Thyroid gland (tissue), 4 donors: Measurements from ENCODE around the gene NRG3. TPM values are rescaled to one million over a fixed set of nuclear protein-coding genes. Genes with fewer than 3 reads are reported as not detected.

Experiments used
- DNase-seq, 2 donors: peaks; one replicate each; pipeline ENCODE4 v3.0.0-alpha.2; 2019
- H3K27ac ChIP-seq, 3 donors: fragments of 200-600 bp; sonication (generic); 1 replicate in 2 of 3; 2 replicates in 1 of 3; pipeline ENCODE4 v1.5.1; 2016 to 2019; ENCODE audit warnings: mild to moderate bottlenecking in 1 of 3, moderate library complexity in 1 of 3
- H3K27me3 ChIP-seq: fragments of 200-600 bp; sonication (generic); one replicate; pipeline ENCODE4 v1.5.1; 2019
- H3K36me3 ChIP-seq, 2 donors: fragments of 200-600 bp; sonication (generic); one replicate each; pipeline ENCODE4 v1.5.1; 2016 to 2019
- H3K4me1 ChIP-seq, 2 donors: fragments of 200-600 bp; sonication (generic); one replicate each; pipeline ENCODE4 v1.5.1; 2017 to 2019
- H3K4me3 ChIP-seq, 3 donors: fragments of 200-600 bp; sonication (generic); replicated peaks in 1 of 3; 1 replicate in 2 of 3; 2 replicates in 1 of 3; pipeline ENCODE4 v1.5.1; 2016; ENCODE audit warnings: mild to moderate bottlenecking in 1 of 3
- H3K9me3 ChIP-seq: fragments of 200-600 bp; sonication (generic); one replicate; pipeline ENCODE4 v1.5.1; 2017
- POLR2A ChIP-seq, 2 donors: fragments of 450-650 bp; IDR thresholded peaks; one replicate each; pipeline ENCODE4 v1.6.1; 2017; ENCODE audit warnings: antibody characterized with exemption in 2 of 2, mild to moderate bottlenecking in 2 of 2, moderate library complexity in 1 of 2
- WGBS, 2 donors: methylation state at CpG; one replicate each; pipeline ENCODE4 v1.1.5; 2017; 5-methylcytosine and 5-hydroxymethylcytosine counted together
- intact Hi-C: fragments of 100-400 bp; cut with DNase I; formaldehyde crosslinking; loops from one replicate; pipeline ENCODE4 v1.15.1; 2023
- total RNA-seq, 4 donors: library from RNA; depleted of rRNA; stranded (reverse); fragments of >200 nt; gene quantifications; one replicate each; pipeline ENCODE4 v1.2.3, GENCODE V29; 2016
- TF ChIP-seq, protein P1 (sequence below), 6 experiments: fragments of 200-600 bp in 3 of 6; fragments of 450-650 bp in 3 of 6; sonication (generic) in 3 of 6; IDR thresholded peaks; one replicate each; pipeline ENCODE4 v1.5.1; 2016 to 2019; ENCODE audit warnings: antibody characterized with exemption in 6 of 6, mild to moderate bottlenecking in 2 of 6, inconsistent platforms in 1 of 6, moderate library complexity in 1 of 6

NRG3 gene
- total RNA-seq, 4 donors from 2014 or later = 0.67 to 1.8 (median 1.3) TPM

- Histone ChIP-seq H3K27me3 (no peaks in the 10 kb centered on the region), H3K9me3 (no peaks in the 10 kb centered on the region), H3K4me1 (no peaks in the 10 kb centered on the region), H3K36me3 (no peaks in the 10 kb centered on the region), H3K4me3 (no peak overlapping the region), H3K27ac (no peak overlapping the region)
- DNase-seq = no peak
- TF ChIP-seq, protein P1, sequence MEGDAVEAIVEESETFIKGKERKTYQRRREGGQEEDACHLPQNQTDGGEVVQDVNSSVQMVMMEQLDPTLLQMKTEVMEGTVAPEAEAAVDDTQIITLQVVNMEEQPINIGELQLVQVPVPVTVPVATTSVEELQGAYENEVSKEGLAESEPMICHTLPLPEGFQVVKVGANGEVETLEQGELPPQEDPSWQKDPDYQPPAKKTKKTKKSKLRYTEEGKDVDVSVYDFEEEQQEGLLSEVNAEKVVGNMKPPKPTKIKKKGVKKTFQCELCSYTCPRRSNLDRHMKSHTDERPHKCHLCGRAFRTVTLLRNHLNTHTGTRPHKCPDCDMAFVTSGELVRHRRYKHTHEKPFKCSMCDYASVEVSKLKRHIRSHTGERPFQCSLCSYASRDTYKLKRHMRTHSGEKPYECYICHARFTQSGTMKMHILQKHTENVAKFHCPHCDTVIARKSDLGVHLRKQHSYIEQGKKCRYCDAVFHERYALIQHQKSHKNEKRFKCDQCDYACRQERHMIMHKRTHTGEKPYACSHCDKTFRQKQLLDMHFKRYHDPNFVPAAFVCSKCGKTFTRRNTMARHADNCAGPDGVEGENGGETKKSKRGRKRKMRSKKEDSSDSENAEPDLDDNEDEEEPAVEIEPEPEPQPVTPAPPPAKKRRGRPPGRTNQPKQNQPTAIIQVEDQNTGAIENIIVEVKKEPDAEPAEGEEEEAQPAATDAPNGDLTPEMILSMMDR (IDR thresholded peaks at IDR 0.05) = no peak
- no peak for TF ChIP-seq POLR2A (IDR thresholded peaks at IDR 0.05)
- 78 to 90% methylated on average over 4 of the region's 4 CpGs for WGBS, 2 donors
- intact Hi-C loops = no loop called here
Measured at GRCh38 chr10:82916941-82917340, 1041.9 kb downstream of the NRG3 start.

- no peaks in the 10 kb centered on the region for H3K27me3 ChIP-seq
- no peaks in the 10 kb centered on the region for H3K36me3 ChIP-seq
- intact Hi-C loops = no loop called here
- no peak overlapping the region for H3K4me3 ChIP-seq
- H3K9me3 ChIP-seq = no peaks in the 10 kb centered on the region
- no peaks in the 10 kb centered on the region for H3K4me1 ChIP-seq
- TF ChIP-seq POLR2A (IDR thresholded peaks at IDR 0.05) = no peak
- TF ChIP-seq, protein P1 (IDR thresholded peaks at IDR 0.05) = no peak
- DNase-seq = no peak
- H3K27ac ChIP-seq = no peak overlapping the region
Measured at GRCh38 chr10:82918022-82918421, 1043.0 kb downstream of the NRG3 start.

- no peak overlapping the region for H3K27ac ChIP-seq
- H3K9me3 ChIP-seq = no peaks in the 10 kb centered on the region
- WGBS, 2 donors = 78 to 93% methylated on average over 4 of the region's 4 CpGs
- H3K4me3 ChIP-seq = no peak overlapping the region
- no peak for DNase-seq
- H3K27me3 ChIP-seq = no peaks in the 10 kb centered on the region
- TF ChIP-seq POLR2A (IDR thresholded peaks at IDR 0.05) = no peak
- TF ChIP-seq, protein P1 (IDR thresholded peaks at IDR 0.05) = no peak
- intact Hi-C loops = no loop called here
- H3K4me1 ChIP-seq = no peaks in the 10 kb centered on the region
- no peaks in the 10 kb centered on the region for H3K36me3 ChIP-seq
Measured at GRCh38 chr10:82922046-82922445, 1047.1 kb downstream of the NRG3 start.

DNA sequence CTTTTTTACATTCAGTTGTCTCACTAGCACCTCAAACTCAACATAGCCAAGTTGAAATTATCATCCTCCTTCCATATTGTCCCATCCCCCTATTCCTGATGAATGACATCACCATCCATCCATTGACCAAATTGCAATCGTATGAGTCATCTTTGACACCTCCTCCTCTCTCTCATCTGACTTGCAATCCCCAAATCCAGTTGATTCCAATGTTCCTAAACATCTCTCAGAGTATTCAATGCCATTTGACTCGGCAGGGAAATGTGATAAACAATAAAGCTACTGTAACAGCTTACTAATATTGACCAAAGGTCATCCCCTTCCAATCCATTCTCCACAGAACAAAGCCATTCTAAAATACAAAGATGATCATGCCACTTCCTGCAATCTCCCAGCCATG, 1047.8 kb downstream of the NRG3 start:
- DNase-seq = no peak
- Histone ChIP-seq H3K9me3 (no peaks in the 10 kb centered on the region), H3K27ac (no peak overlapping the region), H3K36me3 (no peaks in the 10 kb centered on the region), H3K27me3 (no peaks in the 10 kb centered on the region), H3K4me1 (no peaks in the 10 kb centered on the region), H3K4me3 (no peak overlapping the region)
- 77 to 80% methylated on average over 2 of the region's 2 CpGs for WGBS, 2 donors
- TF ChIP-seq, protein P1 (IDR thresholded peaks at IDR 0.05) = no peak
- TF ChIP-seq POLR2A (IDR thresholded peaks at IDR 0.05) = no peak
- intact Hi-C loops = no loop called here

GRCh38 chr10:82924711-82925110, 1049.7 kb downstream of the NRG3 start:
- Histone ChIP-seq H3K36me3 (no peaks in the 10 kb centered on the region), H3K4me1 (no peaks in the 10 kb centered on the region), H3K27ac (no peak overlapping the region), H3K27me3 (no peaks in the 10 kb centered on the region), H3K9me3 (no peaks in the 10 kb centered on the region), H3K4me3 (no peak overlapping the region)
- intact Hi-C loops = no loop called here
- DNase-seq = no peak
- TF ChIP-seq POLR2A (IDR thresholded peaks at IDR 0.05) = no peak
- TF ChIP-seq, protein P1 (IDR thresholded peaks at IDR 0.05) = no peak
- 82 to 95% methylated on average over 1 of the region's 1 CpG for WGBS, 2 donors
